HG02642 (cell line): ENCODE measurements around the gene TRMU.
"Not testable (repeated sequence)": the region's sequence is repeated elsewhere in the genome, so short reads cannot be mapped to it uniquely, and the experiment has no call there.

Source experiments
- ATAC-seq: cut with Tn5 transposase; IDR thresholded peaks from one replicate; pipeline ENCODE4 v1.9.1; 2021; ENCODE audit warnings: mild to moderate bottlenecking; ENCODE audit not compliant: unreplicated experiment, poor library complexity

Gene TRMU

DNA sequence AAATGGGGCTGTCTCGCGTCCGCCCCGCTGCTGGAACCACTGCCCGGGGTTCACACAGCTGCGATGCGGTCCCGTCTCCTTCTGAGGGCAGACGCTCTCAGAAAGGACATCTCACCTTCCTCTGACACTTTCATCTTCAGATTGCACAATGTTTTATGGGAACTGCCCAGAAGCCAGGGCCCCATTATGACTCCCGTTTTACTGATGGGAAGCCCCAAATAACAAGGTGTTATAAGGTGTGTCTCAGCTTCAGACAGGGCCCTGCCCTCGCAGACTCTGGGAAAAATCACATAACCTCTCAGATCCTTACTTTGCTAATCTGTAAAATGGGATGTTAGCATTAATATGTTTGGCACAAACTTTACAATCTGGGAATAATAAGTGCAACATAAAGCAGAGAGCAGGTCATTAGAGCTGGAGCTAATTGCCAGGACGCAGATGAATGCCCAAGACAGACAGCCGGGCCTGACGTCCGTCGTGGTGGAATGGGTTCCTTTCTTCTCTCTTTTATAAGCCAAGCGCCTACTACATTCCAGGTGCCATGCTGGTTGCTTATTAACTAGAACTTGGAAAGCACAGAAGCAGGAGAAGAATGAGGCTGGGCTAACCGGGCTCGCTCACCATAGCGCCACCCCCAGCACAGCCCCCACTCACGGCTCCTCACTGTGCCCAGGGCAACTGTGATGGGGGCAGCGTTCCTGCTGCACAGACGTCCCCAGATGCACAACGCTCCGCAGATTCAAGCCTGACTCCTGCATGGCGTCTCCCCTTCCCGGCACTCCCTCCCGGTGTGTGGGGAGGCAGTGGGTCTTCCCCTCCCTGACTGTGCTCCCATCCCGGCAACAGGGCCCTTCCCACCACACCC is 43.8 kb downstream of the TRMU start:
- ATAC-seq, result no peak

DNA sequence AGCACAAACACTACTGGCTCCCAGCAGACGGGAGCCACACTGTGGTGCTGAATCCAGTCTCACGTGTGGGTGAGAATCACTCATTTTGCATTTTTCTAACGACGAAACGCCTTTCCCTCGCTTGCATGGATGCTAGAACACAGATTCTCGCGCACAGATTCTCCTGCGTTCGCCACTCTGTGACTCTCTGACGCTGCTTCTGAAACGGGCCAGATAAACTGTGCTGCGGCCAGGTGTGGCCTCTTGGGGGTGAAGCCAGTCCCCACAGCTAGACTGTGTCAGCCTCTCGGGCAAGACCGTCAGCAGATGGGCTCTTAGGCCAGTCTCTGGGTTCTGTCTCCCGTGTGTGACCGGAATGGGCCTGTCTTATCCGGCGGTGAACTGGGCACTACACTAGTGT is 44.6 kb downstream of the TRMU start:
- ATAC-seq, result no peak

DNA sequence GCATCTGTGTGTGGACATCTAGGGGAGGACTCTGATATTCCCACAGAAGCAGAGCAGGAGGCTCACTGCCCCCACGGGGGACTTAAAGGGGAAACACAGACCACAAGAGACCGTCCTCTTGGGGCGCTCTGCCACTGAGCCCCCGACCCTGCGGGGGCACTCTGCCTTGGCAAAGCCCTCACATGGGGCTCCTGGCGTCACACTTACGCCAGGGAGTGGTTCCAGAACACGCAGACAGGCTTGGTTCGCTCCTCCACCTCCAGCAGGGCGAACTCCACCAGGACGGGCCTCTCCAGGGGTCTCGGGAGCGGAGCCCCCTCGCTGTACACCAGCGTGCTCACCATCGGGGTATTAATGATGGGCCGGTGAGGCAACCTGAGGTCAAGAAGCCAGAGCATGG is 45.1 kb downstream of the TRMU start:
- ATAC-seq, result no peak

DNA sequence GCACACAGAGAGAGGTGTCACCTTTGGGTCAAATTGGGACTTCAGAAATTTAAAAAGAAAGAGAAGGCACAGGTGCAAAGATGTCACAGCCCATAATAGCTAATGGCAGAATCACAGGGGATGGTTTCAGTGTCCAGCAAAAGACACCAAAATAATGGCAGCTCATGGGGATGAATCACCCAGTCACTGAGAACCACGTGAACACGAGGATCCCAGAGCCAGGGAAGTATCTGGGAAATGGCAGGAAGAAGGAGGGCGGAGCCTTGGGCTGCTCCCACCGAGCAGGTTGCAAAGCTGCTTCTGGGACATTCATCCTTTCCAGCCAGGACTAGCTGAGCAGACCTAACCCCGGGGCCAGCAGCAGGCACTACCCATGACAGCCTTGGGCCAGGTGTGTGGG is 45.6 kb downstream of the TRMU start:
- ATAC-seq, result no peak

DNA sequence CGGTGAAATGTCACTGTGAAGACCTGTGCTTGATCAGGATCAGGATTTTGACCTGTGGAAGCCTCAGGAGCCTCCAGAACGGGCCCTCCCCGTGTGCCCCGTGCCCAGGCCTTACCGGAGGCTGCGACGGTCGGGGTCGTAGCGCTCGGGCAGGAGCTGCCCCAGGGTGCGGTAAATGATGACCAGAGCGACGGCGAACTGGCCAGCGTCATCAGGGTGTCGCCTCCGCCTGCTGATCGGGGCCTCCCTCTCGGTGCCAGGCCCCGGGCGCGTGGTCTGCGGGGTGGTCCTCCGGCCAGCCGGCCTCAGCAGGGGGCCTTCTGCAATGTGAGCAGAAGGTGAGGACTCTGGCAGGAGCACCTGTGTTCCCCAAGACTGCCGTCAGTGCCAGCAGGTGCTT is 46.2 kb downstream of the TRMU start:
- no peak for ATAC-seq

DNA sequence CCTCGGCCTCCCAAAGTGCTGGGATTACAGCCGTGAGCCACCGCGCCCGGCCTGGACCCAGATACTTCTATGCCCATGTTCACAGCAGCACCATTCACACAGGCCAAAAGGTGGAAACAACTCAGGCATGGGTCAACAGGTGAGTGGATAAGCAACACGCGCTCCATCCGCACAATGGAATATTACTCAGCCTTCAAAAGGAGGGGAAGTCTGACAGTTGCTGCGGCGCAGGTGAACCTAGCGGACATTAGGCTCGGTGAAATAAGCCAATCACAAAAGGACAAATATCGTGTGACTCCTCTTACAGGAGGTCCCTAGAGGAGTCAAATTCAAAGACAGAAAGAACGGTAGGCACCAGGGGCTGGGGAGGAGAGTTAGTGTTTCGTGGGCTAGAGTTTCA is 47.0 kb downstream of the TRMU start:
- ATAC-seq, result no peak

DNA sequence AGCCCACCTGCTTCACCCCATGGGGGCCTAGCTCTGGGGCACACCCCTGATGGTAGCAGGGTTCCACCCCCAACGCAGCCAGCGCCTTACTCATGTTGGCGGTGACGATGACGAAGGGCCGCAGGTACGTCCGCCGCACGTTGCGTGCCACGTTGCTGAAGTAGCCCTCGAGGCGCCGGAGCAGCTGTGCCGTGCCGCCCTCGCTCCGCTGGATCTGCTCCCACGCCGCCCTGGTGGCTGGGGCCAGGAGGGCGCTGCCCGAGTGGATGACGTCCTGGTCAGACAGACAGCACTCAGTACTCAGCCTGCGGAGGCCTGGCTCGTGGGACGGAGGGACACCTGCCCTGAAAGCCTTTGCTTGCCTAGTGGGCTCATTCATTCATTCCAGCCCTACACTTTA is 50.8 kb downstream of the TRMU start:
- no peak for ATAC-seq

DNA sequence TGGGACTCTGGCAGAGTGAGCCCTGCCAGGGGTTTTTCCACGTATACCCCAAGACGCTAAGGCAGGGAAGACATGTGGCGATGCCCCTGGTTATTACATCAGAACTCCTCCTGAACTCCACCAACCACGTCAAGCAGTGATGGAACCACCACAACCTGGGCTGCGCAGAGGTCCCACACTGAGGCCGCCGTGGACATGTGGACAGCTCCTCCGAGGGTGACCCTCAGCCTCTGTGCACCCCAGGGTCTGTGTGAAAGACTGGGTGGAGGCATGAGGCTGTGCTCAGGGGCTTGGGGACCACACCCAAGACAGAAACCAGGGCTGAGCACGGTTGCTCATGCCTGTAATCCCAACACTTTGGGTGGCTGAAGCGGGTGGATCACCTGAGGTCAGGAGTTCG is 52.2 kb downstream of the TRMU start:
- no peak for ATAC-seq

DNA sequence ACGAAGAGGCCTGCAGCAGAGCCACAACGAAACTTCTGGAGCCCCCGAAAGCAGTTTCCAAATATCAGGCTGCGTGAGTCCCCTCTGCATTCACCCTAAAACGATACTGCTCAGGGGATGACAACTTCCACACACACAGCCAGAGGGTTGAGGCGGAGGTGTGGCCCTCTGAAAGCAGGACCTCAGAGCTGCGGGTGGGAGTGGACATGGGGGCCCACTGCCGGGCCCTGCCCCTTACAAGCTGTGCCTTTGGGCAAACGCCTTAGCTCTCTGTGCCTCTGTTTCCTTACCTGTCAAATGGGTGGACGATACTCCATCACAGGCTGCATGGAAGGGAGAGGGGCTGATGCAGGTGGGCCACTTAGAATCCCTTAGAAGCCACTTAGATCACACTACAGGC is 53.1 kb downstream of the TRMU start:
- ATAC-seq, result no peak

DNA sequence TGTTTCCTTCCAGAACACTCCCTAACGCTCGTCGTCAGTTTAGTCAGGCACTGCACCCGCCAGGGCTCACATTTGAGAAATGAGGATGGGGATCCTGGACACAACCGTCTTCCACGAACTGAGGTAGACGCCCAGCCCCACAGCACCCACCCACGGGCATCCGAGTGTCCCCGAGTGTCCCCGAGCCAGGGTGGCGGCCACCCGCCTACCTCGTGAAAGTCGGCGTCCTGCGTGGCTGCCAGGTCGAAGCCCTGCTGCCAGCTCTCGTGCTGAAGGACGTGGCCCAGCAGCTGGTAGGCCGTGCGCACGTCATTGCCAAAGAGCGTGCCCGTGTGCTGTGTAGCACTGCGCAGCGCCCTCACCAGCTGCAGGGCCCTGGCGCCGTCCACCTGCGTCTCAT is 53.6 kb downstream of the TRMU start:
- ATAC-seq, result no peak

DNA sequence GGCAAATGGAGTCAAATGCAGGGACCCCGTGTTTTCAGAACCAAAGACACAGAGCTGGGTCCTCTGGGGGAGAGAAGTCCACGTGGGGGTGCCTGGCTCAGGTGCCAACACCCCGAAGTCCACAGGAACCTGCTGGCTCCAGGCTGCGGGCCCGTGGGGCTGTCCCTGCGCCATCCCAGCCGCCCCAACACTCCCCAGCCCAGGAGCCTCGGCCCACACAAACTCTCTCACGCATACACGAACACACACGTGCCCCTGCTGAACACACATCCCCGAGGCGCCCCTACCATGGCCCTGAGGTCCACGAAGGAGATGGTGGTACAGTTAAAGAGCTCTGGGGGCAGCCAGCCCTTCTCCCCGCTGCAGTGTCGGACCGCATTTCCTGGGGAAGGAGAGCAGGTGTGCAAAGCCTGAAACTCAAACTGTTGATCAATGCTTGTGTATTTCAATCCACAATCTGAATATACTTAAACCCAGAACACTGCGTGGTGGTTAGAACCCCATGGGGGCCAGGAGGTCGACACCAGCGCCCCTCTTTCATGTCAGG is 54.7 kb downstream of the TRMU start:
- no peak for ATAC-seq

DNA sequence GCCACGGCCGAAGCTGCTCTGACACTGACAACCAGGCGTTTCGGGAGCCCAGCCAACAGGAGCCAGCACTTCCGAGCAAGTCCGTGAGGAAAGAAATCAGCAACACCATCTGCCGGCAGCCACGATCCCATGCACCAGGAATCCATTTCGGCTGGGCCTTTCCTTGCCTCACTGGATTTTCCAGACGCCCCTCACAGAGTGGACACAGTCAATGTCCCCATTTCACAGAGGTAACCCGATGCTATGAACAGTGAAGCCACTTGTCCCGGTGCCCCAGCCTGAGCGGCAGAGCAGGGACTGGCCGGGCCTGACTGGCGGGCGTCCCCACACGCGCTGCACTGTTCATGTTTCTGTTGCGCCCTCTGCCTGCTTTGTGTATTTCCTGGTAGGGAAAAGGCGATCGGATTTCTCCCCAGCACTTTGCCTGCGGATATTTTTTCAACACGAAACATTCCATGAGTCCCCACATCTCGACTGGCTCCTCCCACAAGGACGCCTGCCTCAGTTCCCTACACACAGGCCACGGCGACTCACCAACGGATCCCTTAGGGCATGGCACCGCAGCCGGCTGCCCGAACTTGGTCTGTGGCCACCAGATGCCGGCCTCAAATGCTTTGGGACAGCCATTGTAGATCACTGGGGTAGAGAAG is 55.3 kb downstream of the TRMU start:
- ATAC-seq, result no peak

DNA sequence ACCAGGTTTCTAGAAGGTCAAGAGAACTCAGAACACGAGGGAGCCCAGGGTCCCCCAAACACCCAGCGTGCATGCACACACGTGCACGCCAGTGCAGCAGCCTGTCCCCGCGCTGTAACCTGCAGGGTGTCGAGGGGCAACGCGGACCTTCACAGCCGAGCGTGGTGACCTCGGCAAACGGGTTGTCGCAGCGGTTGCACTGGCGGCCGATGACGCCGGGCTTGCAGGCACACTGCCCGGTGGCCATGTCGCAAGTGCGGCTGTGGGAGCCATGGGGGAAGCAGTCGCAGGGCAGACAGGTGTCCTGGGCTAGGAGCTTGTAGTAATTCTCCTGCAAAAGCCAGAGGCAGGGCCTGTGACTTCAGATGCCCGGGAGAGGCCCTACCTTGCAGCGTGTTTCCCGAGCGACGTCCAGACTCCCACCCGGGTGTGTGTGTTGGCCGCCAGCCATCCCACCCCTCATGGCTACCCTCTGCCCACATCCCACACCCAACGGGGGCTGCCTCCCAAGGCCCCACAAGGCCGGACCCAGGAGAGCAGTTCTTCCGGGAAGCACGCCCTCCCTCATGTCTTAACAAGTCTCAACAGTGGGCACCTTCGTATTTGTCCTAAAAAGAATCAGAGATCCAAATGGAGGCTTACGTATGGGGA is 56.1 kb downstream of the TRMU start:
- no peak for ATAC-seq

DNA sequence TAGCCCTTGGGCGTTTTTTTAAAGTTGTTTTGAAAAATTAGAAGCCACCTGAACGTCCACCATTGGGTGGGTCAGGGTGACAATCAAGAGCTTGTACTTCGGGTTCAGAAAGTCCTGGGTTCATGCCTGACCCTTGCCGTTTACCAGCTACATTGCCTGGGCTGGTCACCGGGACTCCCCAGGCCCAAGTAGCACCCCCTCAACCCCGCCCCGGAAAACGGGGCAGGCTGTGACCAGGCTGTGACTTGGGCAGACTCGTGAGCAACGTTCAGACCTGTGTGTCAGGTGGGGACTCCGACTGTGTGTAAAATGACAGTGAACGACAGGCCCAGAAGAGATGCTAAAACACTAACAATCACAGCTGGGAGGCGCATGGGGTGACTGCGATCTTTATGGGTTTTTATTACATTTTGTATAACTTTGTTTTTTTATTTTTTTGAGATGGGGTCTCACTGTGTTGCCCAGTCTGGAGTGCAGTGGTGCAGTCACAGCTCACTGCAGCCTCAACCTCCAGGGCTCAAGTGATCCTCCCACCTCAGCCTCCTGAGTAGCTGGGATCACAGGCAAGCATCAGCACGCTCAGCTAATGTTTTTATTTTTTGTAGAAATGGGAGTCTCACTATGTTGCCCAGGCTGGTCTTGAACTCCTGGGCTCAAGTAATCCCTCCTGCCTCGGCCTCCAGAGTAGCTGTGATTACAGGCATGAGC is 56.8 kb downstream of the TRMU start:
- ATAC-seq, result no peak

DNA sequence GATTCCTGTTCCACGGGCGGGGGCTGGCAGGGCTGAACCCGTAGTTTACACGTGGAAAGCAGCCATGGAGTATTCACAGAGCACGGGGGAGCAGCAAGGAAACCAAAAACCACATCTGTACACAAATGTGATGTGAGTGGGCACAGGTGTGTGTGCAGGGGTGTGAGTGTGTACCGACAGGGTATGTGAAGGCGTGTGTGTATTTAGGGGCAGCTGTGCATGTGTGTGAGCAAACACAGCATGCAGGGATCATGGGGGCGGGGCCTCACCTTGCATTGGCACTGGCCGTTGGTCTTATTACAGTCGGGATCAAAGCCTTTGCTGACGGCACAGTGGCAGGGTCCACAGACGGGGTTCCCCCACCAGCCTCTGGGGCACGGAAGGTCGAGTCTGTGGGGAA is 58.4 kb downstream of the TRMU start:
- no peak for ATAC-seq

DNA sequence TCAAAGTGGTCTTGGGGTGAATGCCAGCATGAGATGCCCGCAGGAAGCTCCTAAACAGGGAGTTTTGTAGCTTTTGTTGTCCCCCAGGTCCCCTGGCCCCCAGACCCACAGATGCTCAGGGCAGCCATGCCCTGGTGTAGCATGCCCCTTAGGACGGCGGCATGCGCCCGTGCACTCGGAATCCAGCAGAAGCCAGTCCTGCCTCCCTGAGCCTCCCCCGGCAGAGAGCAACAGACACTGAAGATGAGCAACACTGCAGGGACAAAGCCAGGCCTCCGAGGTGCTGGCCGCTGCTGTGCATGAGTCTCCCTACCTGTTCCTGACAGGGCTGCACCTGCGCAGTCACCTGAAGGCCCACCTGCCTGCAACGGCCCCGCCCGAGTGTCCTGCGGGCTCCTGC is 59.1 kb downstream of the TRMU start:
- ATAC-seq, result no peak

DNA sequence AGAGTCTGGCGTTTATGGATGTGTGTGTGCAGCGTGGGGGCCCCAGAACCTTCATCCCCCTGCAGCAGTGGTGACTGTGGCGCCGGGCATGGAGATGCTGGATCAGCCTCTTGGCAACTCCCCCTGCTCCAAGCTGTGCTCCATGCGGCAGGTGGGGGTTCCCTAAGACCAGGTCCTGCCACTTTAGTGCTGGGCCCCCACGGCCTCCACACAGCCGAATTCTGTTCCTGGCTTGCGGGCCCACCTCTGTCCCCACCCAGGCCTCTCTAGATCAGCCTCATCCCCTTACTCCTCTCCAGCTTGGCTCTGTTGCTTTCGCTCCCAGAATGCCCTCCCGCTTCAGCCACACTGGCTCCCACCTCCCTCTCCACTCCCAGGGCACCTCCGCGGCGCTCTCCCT is 59.6 kb downstream of the TRMU start:
- no peak for ATAC-seq

DNA sequence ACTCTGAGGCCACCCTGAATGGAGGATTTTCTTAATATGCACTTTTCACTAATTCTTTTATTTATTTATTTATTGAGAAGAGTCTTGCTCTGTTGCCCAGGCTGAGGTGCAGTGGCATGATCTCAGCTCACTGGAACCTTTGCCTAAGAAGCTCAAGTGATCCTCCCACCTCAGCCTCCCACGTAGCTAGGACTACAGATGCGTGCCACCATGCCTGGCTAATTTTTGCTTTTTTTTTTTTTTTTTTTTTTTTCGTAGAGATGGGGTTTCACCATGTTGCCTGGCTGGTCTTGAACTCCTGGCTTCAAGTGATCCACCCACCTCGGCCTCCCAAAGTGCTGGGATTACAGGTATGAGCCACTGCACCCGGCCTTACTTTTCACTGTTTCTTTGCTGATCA is 61.5 kb downstream of the TRMU start:
- not testable (repeated sequence) for ATAC-seq

DNA sequence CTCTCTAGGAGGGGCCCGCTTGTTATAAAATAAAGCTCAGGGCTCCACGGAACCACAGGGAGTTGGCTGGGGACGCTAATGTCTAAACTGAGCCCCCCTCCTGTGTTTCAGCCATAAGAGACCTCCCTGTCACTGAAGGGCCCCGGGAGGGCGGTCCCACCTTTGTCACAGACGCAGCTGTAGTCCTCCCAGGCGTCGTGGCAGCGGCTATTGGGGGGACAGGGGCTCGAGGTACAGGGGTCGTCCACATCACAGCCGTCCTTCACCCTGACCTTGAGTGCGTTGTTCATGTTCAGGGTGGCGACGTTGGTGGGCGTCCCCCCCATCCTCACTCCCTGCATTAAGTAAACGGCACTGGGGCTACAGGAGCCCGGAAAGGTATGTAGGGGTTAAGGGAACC is 62.0 kb downstream of the TRMU start:
- ATAC-seq, result no peak

DNA sequence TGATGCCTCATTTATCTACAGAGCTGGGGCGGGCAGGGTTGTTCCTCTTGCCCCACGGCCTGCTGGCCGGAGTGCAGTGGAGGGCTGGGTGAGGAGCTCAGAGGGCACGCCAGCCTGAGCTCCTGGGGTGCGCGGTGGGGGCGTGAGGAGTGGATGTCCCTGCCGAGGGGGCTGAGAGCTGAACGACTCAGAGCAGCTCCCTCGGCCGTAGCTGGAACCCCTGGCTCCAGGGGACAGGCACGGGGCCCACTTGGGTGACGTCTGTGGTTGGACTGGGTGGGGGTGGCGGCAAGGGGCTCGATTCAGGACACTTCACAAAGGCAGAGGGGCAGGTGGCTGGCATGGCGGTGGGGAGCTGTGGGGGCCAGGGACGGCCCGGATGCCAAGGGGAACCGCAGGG is 62.4 kb downstream of the TRMU start:
- no peak for ATAC-seq
